ENCODE data around the gene MRPL24. TPM values are rescaled to one million over a fixed set of nuclear protein-coding genes. Genes with fewer than 3 reads are reported as not detected.

The MRPL24 gene
- total and polyA plus RNA-seq, 9 of the 15 experiments (the other 6 are each of a cell fraction or from before 2014, with no cell fraction given): 74.3 to 267 (median 113) TPM

- no TSS peak for BruUV-seq (replicated peaks)
- peak overlapping the region; percentile 32 for H3K4me3 ChIP-seq
- FAIRE-seq (peak; percentile 97), DNase-seq (ENCODE audit: extremely low read depth in 1 of 4, low spot score in 3 of 4) (peak; percentile 87 to 90 (median 88)), ATAC-seq (peak; percentile 81)
- no peaks in the 10 kb centered on the region for H3K36me3 ChIP-seq (ENCODE audit: control insufficient read depth, insufficient read depth, low read length)
- CTCF ChIA-PET (ENCODE audit: low intra/inter-chr PET ratio): interaction anchor here (0.6 to 6.6 kb wide), 12 partner anchors 11 to 232 kb away, joined by 3 to 143 read pairs (median 4); partner anchors contain the start of genes CRABP2, ISG20L2, METTL25B and NES
- H3K4me2 ChIP-seq (ENCODE audit: insufficient read depth, low read length): peak overlapping the region; percentile 86
- peaks cover 45 to 54% of the 10 kb centered on the region in 2 experiments for H3K4me1 ChIP-seq (replicated peaks in 1 of 2; ENCODE audit: control insufficient read depth in 2 of 2, insufficient read depth in 2 of 2, low read length in 2 of 2)
- H3K9me3 ChIP-seq (replicated peaks; ENCODE audit: control insufficient read depth, insufficient read depth, low read depth, low read length): no peaks in the 10 kb centered on the region
- POLR2A ChIA-PET: interaction anchor here (0.6 to 5.9 kb wide), 25 partner anchors 9 to 487 kb away, joined by 3 to 60 read pairs (median 3); partner anchors contain the start of genes CRABP2, ISG20L2 and METTL25B
- H3K9me1 ChIP-seq (ENCODE audit: control insufficient read depth, insufficient read depth, low read length): no peaks in the 10 kb centered on the region
- no peaks in the 10 kb centered on the region for H4K20me1 ChIP-seq (replicated peaks; ENCODE audit: control insufficient read depth, insufficient read depth, low read length)
- peak overlapping the region; percentile 98 for H2AFZ ChIP-seq (ENCODE audit: low read depth, low read length)
- 0 out of 5 replicates have a peak, but pooled peaks cover 0 to 2% of the 10 kb centered on the region in 2 experiments for H3K27me3 ChIP-seq (ENCODE audit: control insufficient read depth in 2 of 2, insufficient read depth in 2 of 2, low read length in 2 of 2)
- H3K79me2 ChIP-seq (ENCODE audit: control insufficient read depth, insufficient read depth, low read length): 0 out of 3 replicates have a peak, but pooled peaks cover 3% of the 10 kb centered on the region
- 1% methylated on average over 22 of the region's 23 CpGs for WGBS (ENCODE audit: insufficient coverage, low coverage, missing lambda C conversion rate)
- in situ Hi-C loops (cut with MboI) (no loop called here), intact Hi-C loops (cut with micrococcal nuclease) (loop anchor here (1.0 to 5.0 kb wide), 4 partner anchors 17 to 201 kb away; partner anchors contain the start of gene NTRK1)
- H3K9ac ChIP-seq (ENCODE audit: insufficient read depth in 1 of 2, low read depth in 2 of 2, low read length in 2 of 2): peak overlapping the region; percentile 68 to 89
- peak overlapping the region; percentile 21; the same call in 2 of the 3 replicates for H3K27ac ChIP-seq (ENCODE audit: extremely low read depth, low read depth, low read length)
- no peak for TF ChIP-seq FOS (IDR thresholded peaks at IDR 0.05; ENCODE audit: extremely low read depth, insufficient read length)
- peak; percentile 55 for TF ChIP-seq L3MBTL2 (IDR thresholded peaks at IDR 0.05)
- TF ChIP-seq HMGN3 (IDR thresholded peaks at IDR 0.05; ENCODE audit: borderline replicate concordance, extremely low read depth, insufficient read length, low read depth, low read length): no peak
- TF ChIP-seq PHF21A (IDR thresholded peaks at IDR 0.05; ENCODE audit: borderline replicate concordance, low read depth): peak; percentile 34; the same call in 1 of the 2 replicates
- no peak for TF ChIP-seq RFX7 (CRISPR knock-in tag; IDR thresholded peaks at IDR 0.05)
- TF ChIP-seq TCFL5 (CRISPR knock-in tag; conservative IDR thresholded peaks at IDR 0.05): no peak
- no peak for TF ChIP-seq TEAD1 (CRISPR knock-in tag; IDR thresholded peaks at IDR 0.05)
- TF ChIP-seq BACH1 (tag; IDR thresholded peaks at IDR 0.05): no peak
- TF ChIP-seq E2F5 (CRISPR knock-in tag; IDR thresholded peaks at IDR 0.05): no peak
- peak; percentile 6 for TF ChIP-seq NEUROD1 (IDR thresholded peaks at IDR 0.05; ENCODE audit: borderline replicate concordance, low read depth, low read length, partially characterized antibody)
- TF ChIP-seq JUN (IDR thresholded peaks at IDR 0.05; ENCODE audit: borderline replicate concordance, low read depth, low read length): 0 out of 2 replicates have a peak, but pooled peaks have one; percentile 15
- TF ChIP-seq JUN (CRISPR knock-in tag; IDR thresholded peaks at IDR 0.05; ENCODE audit: borderline replicate concordance): no peak
- no peak for TF ChIP-seq CXXC5 (CRISPR knock-in tag; IDR thresholded peaks at IDR 0.05)
- no peak for TF ChIP-seq ZNF551 (CRISPR knock-in tag; IDR thresholded peaks at IDR 0.05)
- peak; percentile 51; the same call in 1 of the 2 replicates for TF ChIP-seq JUND (IDR thresholded peaks at IDR 0.05; ENCODE audit: borderline replicate concordance, low read depth, low read length)
- no peak; the same call in 2 of the 3 replicates for TF ChIP-seq JUND (tag; IDR thresholded peaks at IDR 0.05; ENCODE audit: borderline replicate concordance, low read depth, low read length)
- no peak for TF ChIP-seq ZNF57 (CRISPR knock-in tag; IDR thresholded peaks at IDR 0.05)
- TF ChIP-seq MAFF (IDR thresholded peaks at IDR 0.05; ENCODE audit: low read length): no peak
- TF ChIP-seq ZBTB7A (IDR thresholded peaks at IDR 0.05; ENCODE audit: borderline replicate concordance, control insufficient read depth, low read depth, low read length): peak; percentile 79
- TF ChIP-seq MAX (CRISPR knock-in tag; IDR thresholded peaks at IDR 0.05): 0 out of 2 replicates have a peak, but pooled peaks have one; percentile 29
- TF ChIP-seq ZNF217 (CRISPR knock-in tag; IDR thresholded peaks at IDR 0.05): no peak
Measured at GRCh38 chr1:156689035-156689952, 51.6 kb downstream of the MRPL24 start.
